ENCODE data around the gene GLYATL3.
A peak's percentile ranks its signal among the peaks of the same experiment; 100 is the strongest.
"Not testable (repeated sequence)": the region's sequence is repeated elsewhere in the genome, so short reads cannot be mapped to it uniquely, and the experiment has no call there.

Gene GLYATL3

GRCh38 chr6:49462599-49462926 lies 37.2 kb upstream of the GLYATL3 start:
- peak overlapping the region; percentile 77 for H3K27ac ChIP-seq
- H3K4me3 ChIP-seq (ENCODE audit: low read depth in 1 of 2, low read length in 1 of 2), result peak overlapping the region; percentile 69 to 75

GRCh38 chr6:49462927-49463611 lies 36.7 kb upstream of the GLYATL3 start, which contains the start of the genes CENPQ and MMUT:
Gene CENPQ (plus strand): TSS chr6:49463370. CDS start chr6:49470177, 6,807 bp downstream.
Gene MMUT (minus strand): TSS chr6:49463253. CDS start chr6:49459466, 3,787 bp downstream.
- Histone ChIP-seq H3K27ac (peak within 1 kb of the TSS; percentile 77), H3K36me3 (peaks cover 2% of the 10 kb centered on the region), H3K4me1 (ENCODE audit: control insufficient read depth in 1 of 2, insufficient read depth in 1 of 2, low read depth in 1 of 2, low read length in 1 of 2) (peaks cover 31 to 36% of the 10 kb centered on the region in 2 experiments), H3K27me3 (no peaks in the 10 kb centered on the region), H3K4me3 (ENCODE audit: low read depth in 1 of 2, low read length in 1 of 2) (peak within 1 kb of the TSS; percentile 69 to 75), H3K9me3 (no peaks in the 10 kb centered on the region)
- TF ChIP-seq CTCF (IDR thresholded peaks at IDR 0.05), result no peak

More at GRCh38 chr6:49462599-49462926, 37.2 kb upstream of the GLYATL3 start:
- Histone ChIP-seq H3K27me3 (no peaks in the 10 kb centered on the region), H3K4me1 (ENCODE audit: control insufficient read depth in 1 of 2, insufficient read depth in 1 of 2, low read depth in 1 of 2, low read length in 1 of 2) (peaks cover 31 to 36% of the 10 kb centered on the region in 2 experiments), H3K36me3 (peaks cover 7% of the 10 kb centered on the region), H3K9me3 (no peaks in the 10 kb centered on the region)
- TF ChIP-seq CTCF (IDR thresholded peaks at IDR 0.05), result no peak

GRCh38 chr6:49463612-49463967 lies 36.1 kb upstream of the GLYATL3 start:
- Histone ChIP-seq H3K27me3 (no peaks in the 10 kb centered on the region), H3K9me3 (no peaks in the 10 kb centered on the region), H3K36me3 (no peaks in the 10 kb centered on the region), H3K4me1 (ENCODE audit: control insufficient read depth in 1 of 2, insufficient read depth in 1 of 2, low read depth in 1 of 2, low read length in 1 of 2) (peaks cover 31 to 36% of the 10 kb centered on the region in 2 experiments), H3K4me3 (ENCODE audit: low read depth in 1 of 2, low read length in 1 of 2) (peak overlapping the region; percentile 69 to 75), H3K27ac (peak overlapping the region; percentile 77)
- no peak for TF ChIP-seq CTCF (IDR thresholded peaks at IDR 0.05)

- Histone ChIP-seq H3K4me1 (ENCODE audit: control insufficient read depth in 1 of 2, insufficient read depth in 1 of 2, low read depth in 1 of 2, low read length in 1 of 2) (peaks cover 26 to 30% of the 10 kb centered on the region in 2 experiments), H3K9me3 (no peaks in the 10 kb centered on the region), H3K27me3 (no peaks in the 10 kb centered on the region), H3K36me3 (no peaks in the 10 kb centered on the region), H3K27ac (no peak overlapping the region), H3K4me3 (ENCODE audit: low read depth in 1 of 2, low read length in 1 of 2) (no peak overlapping the region)
- no peak for TF ChIP-seq CTCF (IDR thresholded peaks at IDR 0.05)
These were observed 35.0 kb upstream of the GLYATL3 start for GRCh38 chr6:49464691-49465090.

DNA sequence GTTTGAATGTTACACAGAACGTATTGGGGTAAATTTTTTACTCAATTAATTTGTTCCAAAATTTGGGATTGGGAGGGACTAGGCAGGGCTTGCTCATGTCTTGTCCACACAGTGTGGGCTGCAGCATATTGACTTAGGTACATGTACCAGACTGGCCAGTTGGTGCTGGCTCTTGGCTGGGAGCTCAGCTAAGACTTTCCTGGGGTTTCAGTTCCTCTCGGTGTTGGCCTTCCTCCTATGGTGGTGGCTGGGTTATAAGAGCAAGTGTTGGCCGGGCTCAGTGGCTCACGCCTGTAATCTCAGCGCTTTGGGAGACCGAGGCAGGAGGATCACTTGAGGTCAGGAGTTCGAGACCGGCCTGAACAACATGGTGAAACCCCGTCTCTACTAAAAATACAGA lies 31.7 kb upstream of the GLYATL3 start:
- Histone ChIP-seq H3K9me3 (no peaks in the 10 kb centered on the region), H3K36me3 (peaks cover 12% of the 10 kb centered on the region), H3K27ac (no peak overlapping the region), H3K4me1 (ENCODE audit: control insufficient read depth in 1 of 2, insufficient read depth in 1 of 2, low read depth in 1 of 2, low read length in 1 of 2) (peaks cover 5 to 12% of the 10 kb centered on the region in 2 experiments), H3K4me3 (ENCODE audit: low read depth in 1 of 2, low read length in 1 of 2) (no peak overlapping the region), H3K27me3 (no peaks in the 10 kb centered on the region)
- TF ChIP-seq CTCF (IDR thresholded peaks at IDR 0.05), result no peak

- H3K27me3 ChIP-seq; H3K27ac ChIP-seq; H3K4me3 ChIP-seq (ENCODE audit: low read depth in 1 of 2, low read length in 1 of 2); H3K4me1 ChIP-seq (ENCODE audit: control insufficient read depth in 1 of 2, insufficient read depth in 1 of 2, low read depth in 1 of 2, low read length in 1 of 2); H3K9me3 ChIP-seq: not testable (repeated sequence)
- peaks cover 10% of the 10 kb centered on the region for H3K36me3 ChIP-seq
These were observed 23.2 kb upstream of the GLYATL3 start for GRCh38 chr6:49476564-49476963.

Data from neutrophil (primary cell).